SK-N-SH treated with all-trans-retinoic acid at 6 μM for 48 hours (cell line): ENCODE data around the gene KATNA1.

Experiments
- ATAC-seq: fragments of 200-7000 bp; cut with Tn5 transposase; 3 replicates; pipeline ENCODE4 v1.9.1; 2020; ENCODE audit warnings: mild to moderate bottlenecking, moderate library complexity
- BACH2 ChIP-seq: fragments of 250-450 bp; sonication (Bioruptor Pico); IDR thresholded peaks from 2 replicates; pipeline ENCODE4 v1.9.0; 2021; ENCODE audit warnings: mild to moderate bottlenecking, borderline replicate concordance
- ESRRG ChIP-seq: fragments of 250-450 bp; sonication (Bioruptor Pico); IDR thresholded peaks from 2 replicates; pipeline ENCODE4 v1.6.1; 2021; ENCODE audit warnings: mild to moderate bottlenecking
- ISL1 ChIP-seq: fragments of 250-450 bp; sonication (Bioruptor Pico); IDR thresholded peaks from 2 replicates; pipeline ENCODE4 v2.1.2; 2022; ENCODE audit warnings: mild to moderate bottlenecking, moderate library complexity
- OSR1 ChIP-seq: fragments of 250-450 bp; sonication (Bioruptor Pico); IDR thresholded peaks from 2 replicates; pipeline ENCODE4 v1.8.0; 2022; ENCODE audit warnings: moderate library complexity, mild to moderate bottlenecking, inconsistent platforms
- PPARA ChIP-seq: fragments of 250-450 bp; sonication (Bioruptor Pico); IDR thresholded peaks from 2 replicates; pipeline ENCODE4 v1.5.0; 2020; ENCODE audit warnings: mild to moderate bottlenecking, borderline replicate concordance
- SNAI2 ChIP-seq: fragments of 250-450 bp; sonication (Bioruptor Pico); IDR thresholded peaks from 2 replicates; pipeline ENCODE4 v1.5.0; 2020; ENCODE audit warnings: mild to moderate bottlenecking, moderate library complexity
- TCF4 ChIP-seq: fragments of 250-450 bp; sonication (Bioruptor Pico); IDR thresholded peaks from 2 replicates; pipeline ENCODE4 v1.8.0; 2021; ENCODE audit warnings: mild to moderate bottlenecking, moderate library complexity, borderline replicate concordance
- TOX ChIP-seq: fragments of 250-450 bp; sonication (Bioruptor Pico); IDR thresholded peaks from 2 replicates; pipeline ENCODE4 v1.8.0; 2021; ENCODE audit warnings: mild to moderate bottlenecking, moderate library complexity, borderline replicate concordance
- ZC3H10 ChIP-seq: fragments of 250-450 bp; sonication (Bioruptor Pico); IDR thresholded peaks from 2 replicates; pipeline ENCODE4 v1.5.1; 2021; ENCODE audit warnings: mild to moderate bottlenecking, moderate library complexity
- ZFP3 ChIP-seq: fragments of 250-450 bp; sonication (Bioruptor Pico); IDR thresholded peaks from 2 replicates; pipeline ENCODE4 v1.5.0; 2020; ENCODE audit warnings: mild to moderate bottlenecking, moderate library complexity
- ZFP30 ChIP-seq: fragments of 450-650 bp; formaldehyde crosslinking; IDR thresholded peaks from 2 replicates; pipeline ENCODE4 v1.5.0; 2022; ENCODE audit warnings: mild to moderate bottlenecking, moderate library complexity
- ZNF565 ChIP-seq: fragments of 450-650 bp; formaldehyde crosslinking; conservative IDR thresholded peaks from 2 replicates; pipeline ENCODE4 v1.5.0; 2020; ENCODE audit warnings: low read depth, mild to moderate bottlenecking, moderate library complexity
- ZNF70 ChIP-seq: fragments of 450-650 bp; formaldehyde crosslinking; IDR thresholded peaks from 2 replicates; pipeline ENCODE4 v1.5.0; 2020; ENCODE audit warnings: mild to moderate bottlenecking, moderate library complexity
- ZNF8 ChIP-seq: fragments of 450-650 bp; formaldehyde crosslinking; IDR thresholded peaks from 2 replicates; pipeline ENCODE4 v1.5.0; 2020; ENCODE audit warnings: mild to moderate bottlenecking, moderate library complexity
- TF ChIP-seq, protein P1 (sequence below): fragments of 250-450 bp; sonication (Bioruptor Pico); IDR thresholded peaks from 2 replicates; pipeline ENCODE4 v1.8.0; 2020; ENCODE audit warnings: mild to moderate bottlenecking, moderate library complexity, borderline replicate concordance
- TF ChIP-seq, protein P2 (sequence below): fragments of 250-450 bp; sonication (Bioruptor Pico); IDR thresholded peaks from 2 replicates; pipeline ENCODE4 v1.5.1; 2021; ENCODE audit warnings: mild to moderate bottlenecking, moderate library complexity
- TF ChIP-seq, protein P3 (sequence below): fragments of 250-450 bp; sonication (Bioruptor Pico); IDR thresholded peaks from 2 replicates; pipeline ENCODE4 v1.8.0; 2021; ENCODE audit warnings: low read depth, mild to moderate bottlenecking, moderate library complexity, borderline replicate concordance
- TF ChIP-seq, protein P4 (sequence below): fragments of 250-450 bp; sonication (Bioruptor Pico); IDR thresholded peaks from 2 replicates; pipeline ENCODE4 v1.5.1; 2020; ENCODE audit warnings: low read depth, mild to moderate bottlenecking, moderate library complexity

The KATNA1 gene

DNA sequence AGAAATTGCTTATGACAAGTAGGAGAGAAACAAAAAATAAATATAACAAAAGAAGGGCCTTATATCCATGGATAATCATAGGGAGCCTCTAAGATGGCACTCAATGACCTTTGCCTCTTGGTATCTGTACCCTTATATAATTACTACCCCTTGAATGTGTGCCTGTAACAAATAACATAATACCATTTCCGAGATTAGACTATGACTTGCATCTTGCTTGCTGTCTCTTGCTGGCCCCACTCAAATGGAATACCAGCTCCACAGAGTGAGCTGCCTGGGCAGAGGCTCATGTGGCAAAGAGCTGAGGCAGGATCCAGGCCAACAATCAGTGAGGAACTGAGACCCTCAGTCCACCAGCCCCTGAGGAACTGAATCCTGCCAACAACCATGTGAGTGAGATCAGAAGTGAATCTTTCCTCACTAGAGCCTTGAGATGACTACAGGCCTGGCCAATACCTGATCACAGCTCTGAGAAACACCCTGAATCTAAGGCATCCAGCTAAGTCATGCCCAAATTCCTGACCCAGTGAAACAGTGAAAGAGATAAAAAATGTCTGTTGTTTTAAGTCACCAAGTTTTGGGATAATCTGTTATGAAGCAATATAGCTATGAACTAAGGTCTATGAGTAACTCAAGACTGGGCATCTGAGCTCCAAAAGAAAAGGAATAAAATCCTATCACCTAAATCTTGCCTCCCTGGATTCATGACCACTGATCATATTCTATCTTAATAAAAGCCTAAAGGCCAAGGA is 5.5 kb downstream of the KATNA1 start:
- no peak for ATAC-seq
- TF ChIP-seq PPARA = no peak
- no peak for TF ChIP-seq ZNF8 (CRISPR knock-in tag)
- TF ChIP-seq BACH2 = no peak
- TF ChIP-seq ZFP30 (CRISPR knock-in tag) = no peak
- TF ChIP-seq, protein P1, sequence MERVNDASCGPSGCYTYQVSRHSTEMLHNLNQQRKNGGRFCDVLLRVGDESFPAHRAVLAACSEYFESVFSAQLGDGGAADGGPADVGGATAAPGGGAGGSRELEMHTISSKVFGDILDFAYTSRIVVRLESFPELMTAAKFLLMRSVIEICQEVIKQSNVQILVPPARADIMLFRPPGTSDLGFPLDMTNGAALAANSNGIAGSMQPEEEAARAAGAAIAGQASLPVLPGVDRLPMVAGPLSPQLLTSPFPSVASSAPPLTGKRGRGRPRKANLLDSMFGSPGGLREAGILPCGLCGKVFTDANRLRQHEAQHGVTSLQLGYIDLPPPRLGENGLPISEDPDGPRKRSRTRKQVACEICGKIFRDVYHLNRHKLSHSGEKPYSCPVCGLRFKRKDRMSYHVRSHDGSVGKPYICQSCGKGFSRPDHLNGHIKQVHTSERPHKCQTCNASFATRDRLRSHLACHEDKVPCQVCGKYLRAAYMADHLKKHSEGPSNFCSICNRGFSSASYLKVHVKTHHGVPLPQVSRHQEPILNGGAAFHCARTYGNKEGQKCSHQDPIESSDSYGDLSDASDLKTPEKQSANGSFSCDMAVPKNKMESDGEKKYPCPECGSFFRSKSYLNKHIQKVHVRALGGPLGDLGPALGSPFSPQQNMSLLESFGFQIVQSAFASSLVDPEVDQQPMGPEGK = no peak
- TF ChIP-seq OSR1 = no peak
- no peak for TF ChIP-seq ZFP3 (CRISPR knock-in tag)
- TF ChIP-seq, protein P2, sequence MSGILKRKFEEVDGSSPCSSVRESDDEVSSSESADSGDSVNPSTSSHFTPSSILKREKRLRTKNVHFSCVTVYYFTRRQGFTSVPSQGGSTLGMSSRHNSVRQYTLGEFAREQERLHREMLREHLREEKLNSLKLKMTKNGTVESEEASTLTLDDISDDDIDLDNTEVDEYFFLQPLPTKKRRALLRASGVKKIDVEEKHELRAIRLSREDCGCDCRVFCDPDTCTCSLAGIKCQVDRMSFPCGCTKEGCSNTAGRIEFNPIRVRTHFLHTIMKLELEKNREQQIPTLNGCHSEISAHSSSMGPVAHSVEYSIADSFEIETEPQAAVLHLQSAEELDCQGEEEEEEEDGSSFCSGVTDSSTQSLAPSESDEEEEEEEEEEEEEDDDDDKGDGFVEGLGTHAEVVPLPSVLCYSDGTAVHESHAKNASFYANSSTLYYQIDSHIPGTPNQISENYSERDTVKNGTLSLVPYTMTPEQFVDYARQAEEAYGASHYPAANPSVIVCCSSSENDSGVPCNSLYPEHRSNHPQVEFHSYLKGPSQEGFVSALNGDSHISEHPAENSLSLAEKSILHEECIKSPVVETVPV (CRISPR knock-in tag) = no peak
- TF ChIP-seq SNAI2 (CRISPR knock-in tag) = no peak

DNA sequence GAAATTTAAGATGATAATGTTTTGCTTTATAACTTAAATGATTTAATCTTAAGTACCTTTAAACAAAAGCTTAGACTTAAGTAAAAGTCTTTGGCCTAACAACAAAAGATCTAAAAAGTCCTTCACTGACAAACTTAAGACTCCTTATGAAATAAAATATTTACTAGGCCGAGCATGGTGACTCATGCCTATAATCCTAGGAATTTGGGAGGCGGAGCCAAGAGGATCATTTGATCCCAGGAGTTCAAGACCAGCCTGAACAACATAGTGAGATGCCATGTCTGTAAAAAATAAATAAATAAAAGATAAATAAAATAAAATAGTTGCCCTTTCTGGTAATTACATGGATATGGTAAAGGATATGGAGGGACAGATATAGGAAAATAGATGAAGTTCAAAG is 12.4 kb downstream of the KATNA1 start:
- TF ChIP-seq, protein P1 = no peak
- TF ChIP-seq, all 23 proteins: peak for 0
- ATAC-seq = peak; percentile 56

DNA sequence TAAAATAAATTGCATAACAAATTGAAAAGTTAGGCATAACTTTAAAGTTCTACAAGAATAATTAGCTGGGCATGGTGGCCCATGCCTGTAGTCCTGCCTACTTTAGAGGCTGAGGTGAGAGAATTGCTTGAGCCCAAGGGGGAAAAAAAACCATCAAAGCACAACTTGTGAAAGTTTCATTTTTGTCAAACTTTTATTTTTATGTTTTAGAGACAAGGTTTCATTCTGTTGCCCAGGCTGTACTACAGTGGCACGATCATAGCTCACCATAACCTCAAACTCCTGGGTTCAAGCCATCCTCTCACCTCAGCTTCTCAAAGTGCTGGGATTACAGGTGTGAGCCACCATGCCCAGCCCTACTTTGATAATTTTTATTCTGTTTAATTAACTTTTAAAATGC is 14.2 kb downstream of the KATNA1 start:
- TF ChIP-seq, protein P3, sequence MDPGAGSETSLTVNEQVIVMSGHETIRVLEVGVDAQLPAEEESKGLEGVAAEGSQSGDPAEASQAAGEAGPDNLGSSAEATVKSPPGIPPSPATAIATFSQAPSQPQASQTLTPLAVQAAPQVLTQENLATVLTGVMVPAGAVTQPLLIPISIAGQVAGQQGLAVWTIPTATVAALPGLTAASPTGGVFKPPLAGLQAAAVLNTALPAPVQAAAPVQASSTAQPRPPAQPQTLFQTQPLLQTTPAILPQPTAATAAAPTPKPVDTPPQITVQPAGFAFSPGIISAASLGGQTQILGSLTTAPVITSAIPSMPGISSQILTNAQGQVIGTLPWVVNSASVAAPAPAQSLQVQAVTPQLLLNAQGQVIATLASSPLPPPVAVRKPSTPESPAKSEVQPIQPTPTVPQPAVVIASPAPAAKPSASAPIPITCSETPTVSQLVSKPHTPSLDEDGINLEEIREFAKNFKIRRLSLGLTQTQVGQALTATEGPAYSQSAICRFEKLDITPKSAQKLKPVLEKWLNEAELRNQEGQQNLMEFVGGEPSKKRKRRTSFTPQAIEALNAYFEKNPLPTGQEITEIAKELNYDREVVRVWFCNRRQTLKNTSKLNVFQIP (CRISPR knock-in tag) = no peak
- TF ChIP-seq, protein P2 (CRISPR knock-in tag) = no peak
- TF ChIP-seq SNAI2 (CRISPR knock-in tag) = no peak
- TF ChIP-seq, protein P1 = no peak
- no peak for TF ChIP-seq ZNF70 (CRISPR knock-in tag)
- TF ChIP-seq TCF4 (CRISPR knock-in tag) = no peak
- no peak for TF ChIP-seq ESRRG (CRISPR knock-in tag)
- no peak for TF ChIP-seq ISL1
- no peak for TF ChIP-seq ZNF565
- no peak for ATAC-seq

DNA sequence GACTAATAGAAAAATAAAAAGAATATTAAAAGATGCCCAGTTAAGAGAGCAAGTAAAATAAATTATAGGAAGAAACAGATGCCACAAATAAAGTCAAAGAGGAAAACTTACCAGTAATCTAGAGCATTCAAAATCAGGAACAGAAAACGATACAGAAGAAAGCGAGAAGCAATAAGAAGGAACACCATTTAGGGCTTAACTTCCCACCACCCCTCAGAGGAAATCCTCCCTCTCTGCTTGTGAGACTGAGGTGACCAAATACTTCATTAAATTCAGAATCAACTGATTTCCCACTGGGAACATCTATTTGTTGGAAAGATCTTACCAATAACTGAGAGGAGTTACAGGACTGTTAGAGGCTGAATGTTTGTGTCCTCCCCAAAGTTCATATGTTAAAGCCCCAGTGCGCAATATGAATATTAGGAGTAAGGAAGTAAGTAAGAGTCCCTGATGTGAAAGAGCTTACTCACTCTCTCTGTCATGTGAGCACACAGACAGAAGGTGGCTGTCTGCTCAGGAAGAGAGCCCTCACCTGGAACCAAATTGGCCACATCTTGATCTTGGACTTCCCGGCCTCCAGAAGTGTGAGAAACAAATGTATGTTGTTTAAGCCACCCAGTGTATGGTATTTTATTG is 19.5 kb downstream of the KATNA1 start:
- ATAC-seq = no peak
- TF ChIP-seq ZC3H10 (CRISPR knock-in tag) (no peak), PPARA (no peak), ZNF70 (CRISPR knock-in tag) (no peak), ZFP3 (CRISPR knock-in tag) (no peak), ZNF565 (no peak), TCF4 (CRISPR knock-in tag) (no peak), OSR1 (no peak), SNAI2 (CRISPR knock-in tag) (no peak), TOX (no peak)
- TF ChIP-seq, protein P2 (CRISPR knock-in tag) = no peak
- TF ChIP-seq, protein P1 = no peak
- TF ChIP-seq, protein P4, sequence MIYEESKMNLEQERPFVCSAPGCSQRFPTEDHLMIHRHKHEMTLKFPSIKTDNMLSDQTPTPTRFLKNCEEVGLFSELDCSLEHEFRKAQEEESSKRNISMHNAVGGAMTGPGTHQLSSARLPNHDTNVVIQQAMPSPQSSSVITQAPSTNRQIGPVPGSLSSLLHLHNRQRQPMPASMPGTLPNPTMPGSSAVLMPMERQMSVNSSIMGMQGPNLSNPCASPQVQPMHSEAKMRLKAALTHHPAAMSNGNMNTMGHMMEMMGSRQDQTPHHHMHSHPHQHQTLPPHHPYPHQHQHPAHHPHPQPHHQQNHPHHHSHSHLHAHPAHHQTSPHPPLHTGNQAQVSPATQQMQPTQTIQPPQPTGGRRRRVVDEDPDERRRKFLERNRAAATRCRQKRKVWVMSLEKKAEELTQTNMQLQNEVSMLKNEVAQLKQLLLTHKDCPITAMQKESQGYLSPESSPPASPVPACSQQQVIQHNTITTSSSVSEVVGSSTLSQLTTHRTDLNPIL (CRISPR knock-in tag) = no peak
